Type B pancreatic cell (in vitro differentiated cells): ENCODE measurements around the gene GLOD4. TPM values are rescaled to one million over a fixed set of nuclear protein-coding genes. Genes with fewer than 3 reads are reported as not detected.
"Not testable (repeated sequence)": the region's sequence is repeated elsewhere in the genome, so short reads cannot be mapped to it uniquely, and the experiment has no call there.

ENCODE experiments used
- DNase-seq: peaks from one replicate; pipeline ENCODE4 v3.0.0; 2021; ENCODE audit warnings: mixed read lengths; ENCODE audit not compliant: unreplicated experiment; ENCODE audit errors: extremely low spot score
- H3K27ac Mint-ChIP-seq: 2 replicates; pipeline ENCODE4 v1.8.0; 2021; ENCODE audit warnings: mild to moderate bottlenecking, mixed read lengths
- H3K27me3 Mint-ChIP-seq: 2 replicates; pipeline ENCODE4 v1.8.0; 2021; ENCODE audit warnings: mixed read lengths
- H3K36me3 Mint-ChIP-seq: 2 replicates; pipeline ENCODE4 v1.8.0; 2021; ENCODE audit warnings: mixed read lengths
- H3K4me1 Mint-ChIP-seq: one replicate; pipeline ENCODE4 v1.8.0; 2021; ENCODE audit warnings: mixed read lengths; ENCODE audit not compliant: unreplicated experiment
- H3K4me3 Mint-ChIP-seq: 2 replicates; pipeline ENCODE4 v1.8.0; 2021; ENCODE audit warnings: mild to moderate bottlenecking, mixed read lengths
- H3K9me3 Mint-ChIP-seq: 2 replicates; pipeline ENCODE4 v1.8.0; 2021; ENCODE audit warnings: mixed read lengths
- CTCF ChIP-seq: fragments of 200-600 bp; sonication (generic); conservative IDR thresholded peaks from 2 replicates; pipeline ENCODE4 v1.5.0; 2021; ENCODE audit warnings: antibody characterized with exemption, mild to moderate bottlenecking
- long read RNA-seq: library from polyadenylated mRNA; unstranded; transcript quantifications from one replicate; pipeline ENCODE4 v2.0.0, GENCODE V29; 2020
- total RNA-seq: library from RNA; stranded (reverse); gene quantifications from 2 replicates; pipeline ENCODE4 v1.2.1, GENCODE V29; 2021; ENCODE audit warnings: low replicate concordance

Gene GLOD4
- 83.1 and 99.4 TPM in 2 replicates for total RNA-seq
- long read RNA-seq, transcript GLOD4-202 (9 exons, 2,059 nt): major isoform, 337 of 364 reads
- long read RNA-seq, partial matches to known transcripts: 7 of 364 reads
- long read RNA-seq, other reads (novel, unspliced or antisense): 13 of 364 reads

- peak; percentile 97 for DNase-seq
- H3K27ac Mint-ChIP-seq: peak within 1 kb of the TSS; percentile 99
- H3K36me3 Mint-ChIP-seq: peaks cover 7% of the 10 kb centered on the region
- peaks cover 16% of the 10 kb centered on the region for H3K4me1 Mint-ChIP-seq
- no peaks in the 10 kb centered on the region for H3K27me3 Mint-ChIP-seq
- no peaks in the 10 kb centered on the region for H3K9me3 Mint-ChIP-seq
- H3K4me3 Mint-ChIP-seq: peak within 1 kb of the TSS; percentile 98
- TF ChIP-seq CTCF: peak; percentile 56
These were observed at the start of gene GLOD4, which contains the start of gene MRM3 for GRCh38 chr17:781805-782731. TSS of gene GLOD4 (minus strand) at chr17:782280. CDS start at chr17:782255, 25 bp downstream. TSS of gene MRM3 (plus strand) at chr17:782353. CDS start at chr17:782379, 26 bp downstream.

GRCh38 chr17:830950-831349, 48.9 kb upstream of the GLOD4 start:
- Mint-ChIP-seq H3K27me3 (no peaks in the 10 kb centered on the region), H3K4me1 (no peaks in the 10 kb centered on the region), H3K27ac (no peak overlapping the region), H3K4me3 (no peak overlapping the region), H3K9me3 (peaks cover 5% of the 10 kb centered on the region), H3K36me3 (peaks cover 8% of the 10 kb centered on the region)
- no peak for DNase-seq
- no peak for TF ChIP-seq CTCF

- no peak overlapping the region for H3K27ac Mint-ChIP-seq
- no peak overlapping the region for H3K4me3 Mint-ChIP-seq
- no peaks in the 10 kb centered on the region for H3K4me1 Mint-ChIP-seq
These were observed 48.3 kb upstream of the GLOD4 start for GRCh38 chr17:830381-830780.

GRCh38 chr17:829614-830013, 47.5 kb upstream of the GLOD4 start:
- not testable (repeated sequence) for H3K4me1 Mint-ChIP-seq, H3K36me3 Mint-ChIP-seq, H3K4me3 Mint-ChIP-seq, H3K9me3 Mint-ChIP-seq, H3K27me3 Mint-ChIP-seq, DNase-seq, H3K27ac Mint-ChIP-seq

More at GRCh38 chr17:830381-830780, 48.3 kb upstream of the GLOD4 start:
- Mint-ChIP-seq H3K36me3 (peaks cover 12% of the 10 kb centered on the region), H3K27me3 (no peaks in the 10 kb centered on the region), H3K9me3 (peaks cover 5% of the 10 kb centered on the region)
- TF ChIP-seq CTCF: no peak
- no peak for DNase-seq

- no peak for TF ChIP-seq CTCF
These were observed 46.7 kb upstream of the GLOD4 start for GRCh38 chr17:828761-829160.

GRCh38 chr17:826778-827177, 44.7 kb upstream of the GLOD4 start:
- no peak overlapping the region for H3K4me3 Mint-ChIP-seq
- H3K4me1 Mint-ChIP-seq: no peaks in the 10 kb centered on the region
- H3K27me3 Mint-ChIP-seq: no peaks in the 10 kb centered on the region
- TF ChIP-seq CTCF: no peak
- peaks cover 5% of the 10 kb centered on the region for H3K9me3 Mint-ChIP-seq
- no peak for DNase-seq
- peaks cover 5% of the 10 kb centered on the region for H3K36me3 Mint-ChIP-seq
- no peak overlapping the region for H3K27ac Mint-ChIP-seq

More at GRCh38 chr17:828761-829160, 46.7 kb upstream of the GLOD4 start:
- peaks cover 9% of the 10 kb centered on the region for H3K36me3 Mint-ChIP-seq
- H3K9me3 Mint-ChIP-seq: peaks cover 5% of the 10 kb centered on the region
- H3K27ac Mint-ChIP-seq: no peak overlapping the region
- H3K4me1 Mint-ChIP-seq: no peaks in the 10 kb centered on the region
- H3K4me3 Mint-ChIP-seq: no peak overlapping the region
- no peaks in the 10 kb centered on the region for H3K27me3 Mint-ChIP-seq
- DNase-seq: no peak
